MCF 10A (cell line): ENCODE results near the gene CCR5AS.

Source experiments
- BruUV-seq: library from RNA; stranded (reverse); fragments of 400-500 nt; replicated peaks from 2 replicates; lab custom pipeline; 2021; lab: Mats Ljungman, UMichigan
- CTCF ChIA-PET: fragments of 300-600 bp; sonication (Branson Sonifier 250); formaldehyde crosslinking; extraction: SDS; loops from one replicate; lab custom pipeline; 2021; ENCODE audit warnings: antibody characterized with exemption, inconsistent platforms; lab: Yijun Ruan, JAX
- POLR2A ChIA-PET: fragments of 300-600, 350-650 bp; sonication (Branson Sonifier 250); formaldehyde crosslinking; extraction: SDS; loops from one replicate; lab custom pipeline; 2020; ENCODE audit warnings: antibody characterized with exemption, inconsistent platforms; lab: Yijun Ruan, JAX
- DNase-seq: peaks from one replicate; pipeline ENCODE4 v3.0.0-alpha.2; 2018; ENCODE audit not compliant: unreplicated experiment
- H3K27ac Mint-ChIP-seq: one replicate; pipeline ENCODE4 v1.8.0; 2022; ENCODE audit warnings: mild to moderate bottlenecking, low read depth, mixed read lengths; ENCODE audit not compliant: unreplicated experiment
- H3K27me3 Mint-ChIP-seq: one replicate; pipeline ENCODE4 v1.8.0; 2022; ENCODE audit warnings: mixed read lengths; ENCODE audit not compliant: insufficient read depth, unreplicated experiment
- H3K36me3 Mint-ChIP-seq: one replicate; pipeline ENCODE4 v1.8.0; 2022; ENCODE audit warnings: mild to moderate bottlenecking, moderate library complexity, mixed read lengths; ENCODE audit not compliant: insufficient read depth, unreplicated experiment
- H3K4me1 Mint-ChIP-seq: one replicate; pipeline ENCODE4 v1.8.0; 2022; ENCODE audit warnings: mixed read lengths; ENCODE audit not compliant: insufficient read depth, unreplicated experiment
- H3K4me3 Mint-ChIP-seq: one replicate; pipeline ENCODE4 v1.8.0; 2022; ENCODE audit warnings: mild to moderate bottlenecking, moderate library complexity, mixed read lengths; ENCODE audit not compliant: unreplicated experiment
- H3K9me3 Mint-ChIP-seq: one replicate; pipeline ENCODE4 v1.8.0; 2022; ENCODE audit warnings: mixed read lengths; ENCODE audit not compliant: unreplicated experiment
- CTCF ChIP-seq: fragments of 200-600 bp; IDR thresholded peaks from one replicate; pipeline ENCODE4 v1.8.0; 2022; ENCODE audit warnings: antibody characterized with exemption, mild to moderate bottlenecking; ENCODE audit not compliant: unreplicated experiment
- intact Hi-C: fragments of 100-400 bp; cut with micrococcal nuclease; formaldehyde crosslinking; loops from 2 replicates; pipeline ENCODE4 v1.14.1; 2022

The CCR5AS gene

GRCh38 chr3:46413951-46414350, 7.1 kb upstream of the CCR5AS start:
- Mint-ChIP-seq H3K4me1 (no peaks in the 10 kb centered on the region), H3K36me3 (no peaks in the 10 kb centered on the region), H3K27ac (no peak overlapping the region), H3K4me3 (no peak overlapping the region), H3K9me3 (no peaks in the 10 kb centered on the region), H3K27me3 (no peaks in the 10 kb centered on the region)
- CTCF ChIA-PET: no interaction called here
- intact Hi-C loops: no loop called here
- no TSS peak for BruUV-seq
- POLR2A ChIA-PET: no interaction called here
- no peak for DNase-seq
- no peak for TF ChIP-seq CTCF

- no peak for DNase-seq
- Mint-ChIP-seq H3K27me3 (no peaks in the 10 kb centered on the region), H3K36me3 (no peaks in the 10 kb centered on the region), H3K27ac (no peak overlapping the region), H3K4me3 (no peak overlapping the region), H3K9me3 (no peaks in the 10 kb centered on the region), H3K4me1 (no peaks in the 10 kb centered on the region)
- POLR2A ChIA-PET: interaction anchor here (1.0 kb wide), 1 partner anchor 8 kb away, joined by 3 read pairs; no protein-coding TSS in a partner anchor
- CTCF ChIA-PET: interaction anchor here (0.7 to 0.8 kb wide), 2 partner anchors 34 to 48 kb away, joined by 3 to 9 read pairs; no protein-coding TSS in a partner anchor
- intact Hi-C loops: no loop called here
- BruUV-seq: no TSS peak
- no peak for TF ChIP-seq CTCF
Observed at GRCh38 chr3:46412786-46413298, 6.0 kb upstream of the CCR5AS start.

GRCh38 chr3:46411271-46411670, 4.4 kb upstream of the CCR5AS start:
- intact Hi-C loops: no loop called here
- ChIA-PET CTCF (interaction anchor here (1.1 kb wide), 1 partner anchor 99 kb away, joined by 4 read pairs; no protein-coding TSS in a partner anchor), POLR2A (interaction anchor here (0.8 to 1.6 kb wide), 3 partner anchors 9 to 25 kb away, joined by 3 to 4 read pairs (median 3); no protein-coding TSS in a partner anchor)
- H3K36me3 Mint-ChIP-seq: no peaks in the 10 kb centered on the region
- TF ChIP-seq CTCF: no peak
- BruUV-seq: no TSS peak
- H3K9me3 Mint-ChIP-seq: no peaks in the 10 kb centered on the region
- no peak overlapping the region for H3K4me3 Mint-ChIP-seq
- no peak for DNase-seq
- H3K27ac Mint-ChIP-seq: no peak overlapping the region
- no peaks in the 10 kb centered on the region for H3K27me3 Mint-ChIP-seq
- H3K4me1 Mint-ChIP-seq: no peaks in the 10 kb centered on the region

GRCh38 chr3:46410669-46411068, 3.8 kb upstream of the CCR5AS start:
- H3K27ac Mint-ChIP-seq: no peak overlapping the region

More at GRCh38 chr3:46410669-46411068, 3.8 kb upstream of the CCR5AS start:
- Mint-ChIP-seq H3K27me3 (no peaks in the 10 kb centered on the region), H3K4me3 (no peak overlapping the region), H3K36me3 (no peaks in the 10 kb centered on the region), H3K9me3 (no peaks in the 10 kb centered on the region), H3K4me1 (no peaks in the 10 kb centered on the region)
- POLR2A ChIA-PET: interaction anchor here (0.6 to 1.6 kb wide), 2 partner anchors 24 to 1048 kb away, joined by 3 read pairs; no protein-coding TSS in a partner anchor
- TF ChIP-seq CTCF: no peak
- no TSS peak for BruUV-seq
- no peak for DNase-seq
- intact Hi-C loops: no loop called here
- CTCF ChIA-PET: interaction anchor here (0.6 to 1.1 kb wide), 2 partner anchors 98 to 348 kb away, joined by 4 read pairs; no protein-coding TSS in a partner anchor
